Fibroblast of the aortic adventitia (primary cell): ENCODE measurements around the gene DMBT1. TPM values are rescaled to one million over a fixed set of nuclear protein-coding genes. Genes with fewer than 3 reads are reported as not detected.

Source experiments
- DNase-seq: peaks from one replicate; pipeline ENCODE4 v3.0.0-alpha.2; 2010; ENCODE audit warnings: low read depth
- H3K4me3 ChIP-seq: 2 replicates; pipeline ENCODE4 v1.5.1; 2011; ENCODE audit warnings: low read depth, mild to moderate bottlenecking, control low read depth, low read length, moderate library complexity
- total RNA-seq: library from RNA; depleted of rRNA; stranded (reverse); fragments of >200 nt; gene quantifications from 2 replicates; pipeline ENCODE4 v1.2.3, GENCODE V29; 2012; ENCODE audit warnings: low replicate concordance
- TF ChIP-seq, protein P1 (sequence below): IDR thresholded peaks from 2 replicates; pipeline ENCODE4 v1.5.1; 2011; ENCODE audit warnings: mild to moderate bottlenecking, low read length, control low read depth, inconsistent platforms; ENCODE audit not compliant: insufficient read depth

The DMBT1 gene
- total RNA-seq, 1 donor, result under 0.01 TPM

GRCh38 chr10:122639801-122640200 lies 79.2 kb downstream of the DMBT1 start:
- TF ChIP-seq, protein P1, sequence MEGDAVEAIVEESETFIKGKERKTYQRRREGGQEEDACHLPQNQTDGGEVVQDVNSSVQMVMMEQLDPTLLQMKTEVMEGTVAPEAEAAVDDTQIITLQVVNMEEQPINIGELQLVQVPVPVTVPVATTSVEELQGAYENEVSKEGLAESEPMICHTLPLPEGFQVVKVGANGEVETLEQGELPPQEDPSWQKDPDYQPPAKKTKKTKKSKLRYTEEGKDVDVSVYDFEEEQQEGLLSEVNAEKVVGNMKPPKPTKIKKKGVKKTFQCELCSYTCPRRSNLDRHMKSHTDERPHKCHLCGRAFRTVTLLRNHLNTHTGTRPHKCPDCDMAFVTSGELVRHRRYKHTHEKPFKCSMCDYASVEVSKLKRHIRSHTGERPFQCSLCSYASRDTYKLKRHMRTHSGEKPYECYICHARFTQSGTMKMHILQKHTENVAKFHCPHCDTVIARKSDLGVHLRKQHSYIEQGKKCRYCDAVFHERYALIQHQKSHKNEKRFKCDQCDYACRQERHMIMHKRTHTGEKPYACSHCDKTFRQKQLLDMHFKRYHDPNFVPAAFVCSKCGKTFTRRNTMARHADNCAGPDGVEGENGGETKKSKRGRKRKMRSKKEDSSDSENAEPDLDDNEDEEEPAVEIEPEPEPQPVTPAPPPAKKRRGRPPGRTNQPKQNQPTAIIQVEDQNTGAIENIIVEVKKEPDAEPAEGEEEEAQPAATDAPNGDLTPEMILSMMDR, result no peak
- DNase-seq, result no peak
- no peak overlapping the region for H3K4me3 ChIP-seq

DNA sequence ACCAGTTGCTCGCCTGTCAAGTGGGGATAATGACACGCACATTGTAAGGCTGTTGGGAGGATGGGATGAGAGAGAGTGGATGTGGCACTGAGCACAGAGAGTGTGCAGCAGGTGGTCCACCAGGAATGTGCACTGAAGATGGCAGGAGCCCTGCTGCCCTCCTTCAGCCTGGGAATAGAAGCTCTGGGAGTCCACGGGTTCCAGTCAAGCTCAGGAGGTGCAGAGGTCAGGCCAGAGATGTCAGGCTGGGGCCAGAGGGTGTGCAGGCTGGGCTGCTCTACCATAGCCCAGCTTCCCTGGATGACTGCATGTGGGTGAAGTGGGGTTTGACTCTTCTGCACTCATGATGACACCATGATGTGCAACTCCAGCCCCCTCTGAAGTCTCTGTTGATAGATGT lies 80.4 kb downstream of the DMBT1 start:
- no peak overlapping the region for H3K4me3 ChIP-seq
- TF ChIP-seq, protein P1, result no peak
- no peak for DNase-seq

- TF ChIP-seq, protein P1, result no peak
- H3K4me3 ChIP-seq, result no peak overlapping the region
- no peak for DNase-seq
Observed at GRCh38 chr10:122642726-122643605, 82.4 kb downstream of the DMBT1 start.

DNA sequence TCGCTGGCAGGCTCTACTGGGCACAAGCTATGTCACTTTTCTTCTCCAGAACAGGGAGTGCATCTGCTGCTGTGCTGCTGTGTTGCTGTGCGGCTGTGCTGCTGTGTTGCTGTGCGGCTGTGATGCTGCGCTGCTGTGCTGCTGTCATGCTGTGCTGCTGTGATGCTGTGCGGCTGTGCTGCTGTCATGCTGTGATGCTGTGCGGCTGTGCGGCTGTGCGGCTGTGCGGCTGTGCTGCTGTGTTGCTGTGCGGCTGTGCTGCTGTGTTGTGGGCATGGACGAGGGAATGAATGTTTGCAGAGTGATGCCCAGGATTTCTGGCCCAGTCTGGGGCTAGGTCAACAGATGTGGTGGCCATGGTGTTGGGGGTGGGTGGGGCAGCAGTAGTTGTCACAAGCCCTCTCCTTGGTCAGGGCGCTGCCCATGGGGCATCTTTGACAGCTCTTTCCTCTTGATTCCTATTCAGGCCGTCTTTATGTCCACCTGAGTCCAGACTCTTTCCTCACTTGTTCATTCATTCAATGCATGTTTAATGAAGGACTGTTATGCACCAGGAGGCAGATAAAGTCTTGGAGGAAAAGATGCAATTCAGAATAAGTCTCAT lies 83.5 kb downstream of the DMBT1 start:
- TF ChIP-seq, protein P1, result no peak
- no peak overlapping the region for H3K4me3 ChIP-seq
- DNase-seq, result no peak

GRCh38 chr10:122646511-122647382 lies 86.2 kb downstream of the DMBT1 start:
- DNase-seq, result no peak
- TF ChIP-seq, protein P1, result no peak

GRCh38 chr10:122647383-122647968 lies 86.9 kb downstream of the DMBT1 start:
- H3K4me3 ChIP-seq, result no peak overlapping the region
- no peak for DNase-seq
- TF ChIP-seq, protein P1, result no peak

More at GRCh38 chr10:122646511-122647382, 86.2 kb downstream of the DMBT1 start:
- no peak overlapping the region for H3K4me3 ChIP-seq
